ENCODE measurements around the gene PPFIA1. TPM values are rescaled to one million over a fixed set of nuclear protein-coding genes. Genes with fewer than 3 reads are reported as not detected.

Gene PPFIA1
- total and polyA plus RNA-seq, 2 of the 8 experiments (the other 6 are each of a cell fraction or from before 2014, with no cell fraction given), result 44.3 to 73.5 TPM

DNA sequence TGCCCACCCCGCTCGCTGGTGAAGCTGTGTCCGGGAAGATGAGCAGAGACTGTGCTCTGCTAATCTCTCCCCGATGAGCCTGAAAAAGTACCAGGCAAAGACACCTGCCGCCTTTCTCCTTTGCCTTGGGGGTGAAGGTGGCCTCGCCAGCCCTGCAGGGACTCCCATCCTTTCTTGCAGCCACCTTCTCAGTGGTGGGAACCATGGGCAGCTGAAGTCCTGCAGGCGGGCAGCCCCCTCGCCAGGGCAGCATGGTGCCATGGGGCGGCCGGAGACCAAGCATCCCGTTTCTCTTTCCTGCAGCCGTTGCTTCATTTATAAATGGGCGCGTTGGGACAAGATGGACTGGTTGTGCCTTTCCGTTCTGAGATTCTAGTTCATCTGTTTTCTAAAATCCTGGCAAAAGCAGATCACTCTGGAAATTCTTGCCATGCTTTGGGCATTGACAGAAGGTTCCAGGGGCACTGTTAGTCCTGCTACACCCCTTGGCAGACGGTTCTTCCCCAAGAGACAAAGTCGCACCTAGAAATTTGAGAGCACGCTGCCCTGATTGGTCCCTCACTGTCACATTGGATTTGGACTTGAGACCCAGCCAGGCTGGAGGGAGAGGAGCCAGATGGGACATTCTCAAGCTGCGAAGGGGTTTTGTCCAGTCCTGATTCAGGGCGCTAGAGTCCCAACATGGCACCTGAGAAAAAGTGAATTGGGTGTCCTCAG, 135.3 kb downstream of the PPFIA1 start:
- Histone ChIP-seq H3K79me2 (ENCODE audit: control insufficient read depth in 1 of 2, insufficient read depth in 2 of 2, low read length in 2 of 2) (peaks cover 13 to 54% of the 10 kb centered on the region in 2 experiments), H2AK5ac (ENCODE audit: low read depth, low read length) (no peak overlapping the region), H3K18ac (ENCODE audit: extremely low read depth, low read length) (no peak overlapping the region), H4K91ac (replicated peaks; ENCODE audit: insufficient read length, low read length) (no peak overlapping the region), H2BK5ac (ENCODE audit: low read depth, low read length) (0 out of 2 replicates have a peak overlapping the region, but pooled peaks have one; percentile 24), H3K27ac (ENCODE audit: low read depth, low read length) (no peak overlapping the region), H3K23ac (ENCODE audit: insufficient read length) (no peak overlapping the region), H4K8ac (ENCODE audit: extremely low read depth, insufficient read depth, low read length) (no peak overlapping the region), H2BK12ac (ENCODE audit: low read depth, low read length) (no peak overlapping the region), H3K36me3 (ENCODE audit: control insufficient read depth in 2 of 4, insufficient read depth in 4 of 4, low read length in 3 of 4) (peaks cover 17 to 58% (median 42%) of the 10 kb centered on the region in 4 experiments), H3K4me2 (ENCODE audit: insufficient read depth in 1 of 2, low read depth in 2 of 2, low read length in 2 of 2) (no peak overlapping the region), H4K5ac (ENCODE audit: insufficient read length, low read depth, low read length) (no peak overlapping the region), H3K4ac (replicated peaks; ENCODE audit: insufficient read length, low read depth, low read length) (no peak overlapping the region), H3K14ac (ENCODE audit: insufficient read length) (no peak overlapping the region), H2BK20ac (ENCODE audit: low read length) (no peak overlapping the region), H2AFZ (ENCODE audit: low read length) (no peak overlapping the region), H3K79me1 (ENCODE audit: low read depth, low read length) (peaks cover 9% of the 10 kb centered on the region), H3K4me3 (ENCODE audit: extremely low read depth in 1 of 4, insufficient read depth in 2 of 4, low read depth in 3 of 4, low read length in 4 of 4) (no peak overlapping the region), H3K56ac (replicated peaks; ENCODE audit: insufficient read length, low read depth, low read length) (no peak overlapping the region), H2BK120ac (replicated peaks; ENCODE audit: low read depth, low read length) (no peak overlapping the region), H3K9ac (replicated peaks in 1 of 4; ENCODE audit: extremely low read depth in 1 of 4, low read depth in 3 of 4, low read length in 3 of 4) (no peak overlapping the region), H2BK15ac (ENCODE audit: low read length) (no peak overlapping the region), H3K27me3 (replicated peaks in 1 of 4; ENCODE audit: control insufficient read depth in 3 of 4, extremely low read depth in 1 of 4, insufficient read depth in 3 of 4, low read length in 3 of 4) (no peaks in the 10 kb centered on the region), H3K4me1 (replicated peaks in 1 of 4; ENCODE audit: control insufficient read depth in 3 of 4, insufficient read depth in 4 of 4, low read length in 3 of 4) (0 out of 7 replicates have a peak, but pooled peaks cover 0 to under 1% (median under 1%) of the 10 kb centered on the region in 4 experiments), H4K20me1 (replicated peaks in 1 of 2; ENCODE audit: control insufficient read depth in 1 of 2, insufficient read depth in 2 of 2, low read length in 2 of 2) (peaks cover 17% of the 10 kb centered on the region in 2 experiments), H3K23me2 (ENCODE audit: low read depth, low read length) (no peaks in the 10 kb centered on the region), H3K9me3 (ENCODE audit: insufficient read depth in 2 of 2, low read depth in 1 of 2, low read length in 1 of 2) (no peaks in the 10 kb centered on the region)
- FAIRE-seq, result no peak
- WGBS, 2 experiments (ENCODE audit: extremely low coverage in 1 of 2, insufficient coverage in 1 of 2, insufficient read length in 1 of 2, insufficient replicate concordance in 2 of 2, low coverage in 1 of 2, low lambda C conversion rate in 2 of 2, missing lambda C conversion rate in 1 of 2), result 96% methylated on average over 20 of the region's 20 CpGs; no CpG with 5 or more reads in 1 of the 2 experiments
- CTCF ChIA-PET (ENCODE audit: partially characterized antibody), result interaction anchor here (0.6 to 1.9 kb wide), 3 partner anchors 12 to 312 kb away, joined by 3 to 6 read pairs (median 4); no protein-coding TSS in a partner anchor
- no peak for DNase-seq (ENCODE audit: low read depth in 1 of 2, low spot score in 2 of 2)
- POLR2A ChIA-PET (ENCODE audit: partially characterized antibody), result no interaction called here
- TF ChIP-seq GTF2F1 (IDR thresholded peaks at IDR 0.05; ENCODE audit: borderline replicate concordance, low read depth, low read length) (no peak), RNF2 (IDR thresholded peaks at IDR 0.05; ENCODE audit: borderline replicate concordance, low read depth, low read length, missing control alignments, poor library complexity, severe bottlenecking) (no peak), SIX5 (IDR thresholded peaks at IDR 0.05; ENCODE audit: low read depth, low read length) (no peak), SP4 (IDR thresholded peaks at IDR 0.05; ENCODE audit: low read length) (no peak), SRF (IDR thresholded peaks at IDR 0.05; ENCODE audit: low read depth, low read length) (no peak), CBX5 (IDR thresholded peaks at IDR 0.05; ENCODE audit: low read depth, low read length) (no peak), ASH2L (IDR thresholded peaks at IDR 0.05; ENCODE audit: low read length) (no peak), SUZ12 (IDR thresholded peaks at IDR 0.05; ENCODE audit: low read length) (no peak)
- TF ChIP-seq, protein P1, sequence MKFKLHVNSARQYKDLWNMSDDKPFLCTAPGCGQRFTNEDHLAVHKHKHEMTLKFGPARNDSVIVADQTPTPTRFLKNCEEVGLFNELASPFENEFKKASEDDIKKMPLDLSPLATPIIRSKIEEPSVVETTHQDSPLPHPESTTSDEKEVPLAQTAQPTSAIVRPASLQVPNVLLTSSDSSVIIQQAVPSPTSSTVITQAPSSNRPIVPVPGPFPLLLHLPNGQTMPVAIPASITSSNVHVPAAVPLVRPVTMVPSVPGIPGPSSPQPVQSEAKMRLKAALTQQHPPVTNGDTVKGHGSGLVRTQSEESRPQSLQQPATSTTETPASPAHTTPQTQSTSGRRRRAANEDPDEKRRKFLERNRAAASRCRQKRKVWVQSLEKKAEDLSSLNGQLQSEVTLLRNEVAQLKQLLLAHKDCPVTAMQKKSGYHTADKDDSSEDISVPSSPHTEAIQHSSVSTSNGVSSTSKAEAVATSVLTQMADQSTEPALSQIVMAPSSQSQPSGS (IDR thresholded peaks at IDR 0.05; ENCODE audit: low read length), result no peak
- TF ChIP-seq, protein P2, sequence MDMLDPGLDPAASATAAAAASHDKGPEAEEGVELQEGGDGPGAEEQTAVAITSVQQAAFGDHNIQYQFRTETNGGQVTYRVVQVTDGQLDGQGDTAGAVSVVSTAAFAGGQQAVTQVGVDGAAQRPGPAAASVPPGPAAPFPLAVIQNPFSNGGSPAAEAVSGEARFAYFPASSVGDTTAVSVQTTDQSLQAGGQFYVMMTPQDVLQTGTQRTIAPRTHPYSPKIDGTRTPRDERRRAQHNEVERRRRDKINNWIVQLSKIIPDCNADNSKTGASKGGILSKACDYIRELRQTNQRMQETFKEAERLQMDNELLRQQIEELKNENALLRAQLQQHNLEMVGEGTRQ (IDR thresholded peaks at IDR 0.05; ENCODE audit: low read length), result no peak

Data from H1 (cell line).